Measurements from ENCODE around the gene SLITRK5. TPM values are rescaled to one million over a fixed set of nuclear protein-coding genes. Genes with fewer than 3 reads are reported as not detected.

SLITRK5 gene
- total RNA-seq, 1 donor from 2014 or later = 0.02 TPM

DNA sequence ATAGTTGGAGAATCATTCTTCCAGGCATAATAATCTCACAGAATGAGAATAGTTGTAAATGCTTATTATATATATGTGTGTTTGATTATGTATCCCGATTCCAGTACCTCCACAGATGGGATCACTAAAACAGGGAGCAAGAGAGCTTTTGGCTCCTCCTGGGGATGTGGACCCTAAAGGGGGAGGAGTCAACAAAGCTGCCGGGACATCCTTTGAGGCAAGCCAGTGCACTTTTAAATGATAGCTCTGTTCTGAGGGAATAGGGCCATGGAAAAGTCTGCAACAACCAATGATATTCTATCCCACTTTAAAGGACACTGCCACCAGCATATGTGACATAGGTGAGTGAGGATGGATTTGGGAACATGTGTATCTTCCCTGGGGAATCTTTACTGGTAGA lies 40.8 kb downstream of the SLITRK5 start:
- H3K36me3 Mint-ChIP-seq (ENCODE audit: low read depth) = no peaks in the 10 kb centered on the region
- no peak overlapping the region for H3K4me3 Mint-ChIP-seq (ENCODE audit: unreplicated experiment)
- no peak overlapping the region for H3K27ac Mint-ChIP-seq (ENCODE audit: unreplicated experiment)
- no peaks in the 10 kb centered on the region for H3K9me3 Mint-ChIP-seq (ENCODE audit: low read depth)
- no peak for DNase-seq (ENCODE audit: low spot score)
- H3K27me3 Mint-ChIP-seq (ENCODE audit: low read depth) = peaks cover 2% of the 10 kb centered on the region
- TF ChIP-seq, protein P1, sequence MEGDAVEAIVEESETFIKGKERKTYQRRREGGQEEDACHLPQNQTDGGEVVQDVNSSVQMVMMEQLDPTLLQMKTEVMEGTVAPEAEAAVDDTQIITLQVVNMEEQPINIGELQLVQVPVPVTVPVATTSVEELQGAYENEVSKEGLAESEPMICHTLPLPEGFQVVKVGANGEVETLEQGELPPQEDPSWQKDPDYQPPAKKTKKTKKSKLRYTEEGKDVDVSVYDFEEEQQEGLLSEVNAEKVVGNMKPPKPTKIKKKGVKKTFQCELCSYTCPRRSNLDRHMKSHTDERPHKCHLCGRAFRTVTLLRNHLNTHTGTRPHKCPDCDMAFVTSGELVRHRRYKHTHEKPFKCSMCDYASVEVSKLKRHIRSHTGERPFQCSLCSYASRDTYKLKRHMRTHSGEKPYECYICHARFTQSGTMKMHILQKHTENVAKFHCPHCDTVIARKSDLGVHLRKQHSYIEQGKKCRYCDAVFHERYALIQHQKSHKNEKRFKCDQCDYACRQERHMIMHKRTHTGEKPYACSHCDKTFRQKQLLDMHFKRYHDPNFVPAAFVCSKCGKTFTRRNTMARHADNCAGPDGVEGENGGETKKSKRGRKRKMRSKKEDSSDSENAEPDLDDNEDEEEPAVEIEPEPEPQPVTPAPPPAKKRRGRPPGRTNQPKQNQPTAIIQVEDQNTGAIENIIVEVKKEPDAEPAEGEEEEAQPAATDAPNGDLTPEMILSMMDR (IDR thresholded peaks at IDR 0.05) = no peak
- H3K4me1 Mint-ChIP-seq (ENCODE audit: low read depth) = no peaks in the 10 kb centered on the region

All from chondrocyte (in vitro differentiated cells).